ENCODE data around the gene GKAP1.

GKAP1 gene

GRCh38 chr9:83772860-83773259 lies 44.7 kb downstream of the GKAP1 start:
- no peak for TF ChIP-seq YY1 (IDR thresholded peaks at IDR 0.05; ENCODE audit: low read depth)
- TF ChIP-seq TAF1 (IDR thresholded peaks at IDR 0.05; ENCODE audit: low read depth) = no peak
- TF ChIP-seq, protein P1, sequence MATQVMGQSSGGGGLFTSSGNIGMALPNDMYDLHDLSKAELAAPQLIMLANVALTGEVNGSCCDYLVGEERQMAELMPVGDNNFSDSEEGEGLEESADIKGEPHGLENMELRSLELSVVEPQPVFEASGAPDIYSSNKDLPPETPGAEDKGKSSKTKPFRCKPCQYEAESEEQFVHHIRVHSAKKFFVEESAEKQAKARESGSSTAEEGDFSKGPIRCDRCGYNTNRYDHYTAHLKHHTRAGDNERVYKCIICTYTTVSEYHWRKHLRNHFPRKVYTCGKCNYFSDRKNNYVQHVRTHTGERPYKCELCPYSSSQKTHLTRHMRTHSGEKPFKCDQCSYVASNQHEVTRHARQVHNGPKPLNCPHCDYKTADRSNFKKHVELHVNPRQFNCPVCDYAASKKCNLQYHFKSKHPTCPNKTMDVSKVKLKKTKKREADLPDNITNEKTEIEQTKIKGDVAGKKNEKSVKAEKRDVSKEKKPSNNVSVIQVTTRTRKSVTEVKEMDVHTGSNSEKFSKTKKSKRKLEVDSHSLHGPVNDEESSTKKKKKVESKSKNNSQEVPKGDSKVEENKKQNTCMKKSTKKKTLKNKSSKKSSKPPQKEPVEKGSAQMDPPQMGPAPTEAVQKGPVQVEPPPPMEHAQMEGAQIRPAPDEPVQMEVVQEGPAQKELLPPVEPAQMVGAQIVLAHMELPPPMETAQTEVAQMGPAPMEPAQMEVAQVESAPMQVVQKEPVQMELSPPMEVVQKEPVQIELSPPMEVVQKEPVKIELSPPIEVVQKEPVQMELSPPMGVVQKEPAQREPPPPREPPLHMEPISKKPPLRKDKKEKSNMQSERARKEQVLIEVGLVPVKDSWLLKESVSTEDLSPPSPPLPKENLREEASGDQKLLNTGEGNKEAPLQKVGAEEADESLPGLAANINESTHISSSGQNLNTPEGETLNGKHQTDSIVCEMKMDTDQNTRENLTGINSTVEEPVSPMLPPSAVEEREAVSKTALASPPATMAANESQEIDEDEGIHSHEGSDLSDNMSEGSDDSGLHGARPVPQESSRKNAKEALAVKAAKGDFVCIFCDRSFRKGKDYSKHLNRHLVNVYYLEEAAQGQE (IDR thresholded peaks at IDR 0.05; ENCODE audit: low read depth) = no peak
- no peak for TF ChIP-seq CEBPB (IDR thresholded peaks at IDR 0.05)
- TF ChIP-seq TEAD4 (IDR thresholded peaks at IDR 0.05) = no peak
- TF ChIP-seq CREB1 (IDR thresholded peaks at IDR 0.05; ENCODE audit: low read depth) = no peak

DNA sequence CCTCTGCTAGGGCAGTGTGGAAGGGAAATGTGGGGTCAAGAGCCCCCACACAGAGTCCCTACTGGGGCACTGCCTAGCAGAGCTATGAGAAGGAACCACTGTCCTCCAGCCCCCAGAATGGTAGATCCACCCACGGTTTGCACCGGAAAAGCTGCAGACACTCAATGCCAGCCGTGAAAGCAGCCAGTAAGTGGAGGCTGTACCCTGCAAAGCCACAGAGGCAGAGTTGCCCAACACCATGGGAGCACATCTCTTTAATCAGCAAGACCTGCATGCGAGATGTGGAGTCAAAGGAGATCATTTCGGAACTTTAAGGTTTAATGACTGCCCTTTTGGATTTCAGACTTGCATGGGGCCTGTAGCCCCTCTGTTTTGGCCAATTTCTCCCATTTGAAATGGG lies 52.2 kb downstream of the GKAP1 start:
- TF ChIP-seq CREB1 (IDR thresholded peaks at IDR 0.05; ENCODE audit: low read depth) = no peak
- no peak for TF ChIP-seq USF1 (IDR thresholded peaks at IDR 0.05)
- TF ChIP-seq ZBTB7A (IDR thresholded peaks at IDR 0.05; ENCODE audit: low read depth) = no peak
- no peak for TF ChIP-seq RAD21 (IDR thresholded peaks at IDR 0.05; ENCODE audit: low read depth)
- no peak for TF ChIP-seq CEBPB (IDR thresholded peaks at IDR 0.05)
- no peak for TF ChIP-seq TCF12 (IDR thresholded peaks at IDR 0.05; ENCODE audit: low read depth)
- TF ChIP-seq, protein P1 (IDR thresholded peaks at IDR 0.05; ENCODE audit: low read depth) = no peak
- TF ChIP-seq EGR1 (IDR thresholded peaks at IDR 0.05) = no peak
- no peak for TF ChIP-seq TAF1 (IDR thresholded peaks at IDR 0.05; ENCODE audit: low read depth)
- TF ChIP-seq TEAD4 (IDR thresholded peaks at IDR 0.05) = no peak
- TF ChIP-seq, protein P2, sequence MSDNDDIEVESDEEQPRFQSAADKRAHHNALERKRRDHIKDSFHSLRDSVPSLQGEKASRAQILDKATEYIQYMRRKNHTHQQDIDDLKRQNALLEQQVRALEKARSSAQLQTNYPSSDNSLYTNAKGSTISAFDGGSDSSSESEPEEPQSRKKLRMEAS (IDR thresholded peaks at IDR 0.05) = no peak
- no peak for TF ChIP-seq NFIC (IDR thresholded peaks at IDR 0.05)
- no peak for TF ChIP-seq YY1 (IDR thresholded peaks at IDR 0.05; ENCODE audit: low read depth)
- no peak for TF ChIP-seq EP300 (IDR thresholded peaks at IDR 0.05; ENCODE audit: borderline replicate concordance)
- no peak for TF ChIP-seq FOXM1 (IDR thresholded peaks at IDR 0.05; ENCODE audit: borderline replicate concordance, low read depth)

- TF ChIP-seq TCF12 (IDR thresholded peaks at IDR 0.05; ENCODE audit: low read depth) (no peak), NFIC (IDR thresholded peaks at IDR 0.05) (no peak), RAD21 (IDR thresholded peaks at IDR 0.05; ENCODE audit: low read depth) (no peak), CEBPB (IDR thresholded peaks at IDR 0.05) (no peak), USF1 (IDR thresholded peaks at IDR 0.05) (no peak), TAF1 (IDR thresholded peaks at IDR 0.05; ENCODE audit: low read depth) (no peak), EGR1 (IDR thresholded peaks at IDR 0.05) (no peak), FOXM1 (IDR thresholded peaks at IDR 0.05; ENCODE audit: borderline replicate concordance, low read depth) (no peak)
- TF ChIP-seq, protein P1 (IDR thresholded peaks at IDR 0.05; ENCODE audit: low read depth) = no peak
- TF ChIP-seq, protein P2 (IDR thresholded peaks at IDR 0.05) = no peak
These were observed 63.1 kb downstream of the GKAP1 start for GRCh38 chr9:83754383-83754977.

- TF ChIP-seq CEBPB (IDR thresholded peaks at IDR 0.05) (no peak), EP300 (IDR thresholded peaks at IDR 0.05; ENCODE audit: borderline replicate concordance) (no peak), USF1 (IDR thresholded peaks at IDR 0.05) (no peak), EGR1 (IDR thresholded peaks at IDR 0.05) (no peak), TCF12 (IDR thresholded peaks at IDR 0.05; ENCODE audit: low read depth) (no peak), CREB1 (IDR thresholded peaks at IDR 0.05; ENCODE audit: low read depth) (no peak), ZBTB7A (IDR thresholded peaks at IDR 0.05; ENCODE audit: low read depth) (no peak), RAD21 (IDR thresholded peaks at IDR 0.05; ENCODE audit: low read depth) (no peak), TEAD4 (IDR thresholded peaks at IDR 0.05) (no peak)
- TF ChIP-seq, protein P1 (IDR thresholded peaks at IDR 0.05; ENCODE audit: low read depth) = no peak
These were observed 67.9 kb downstream of the GKAP1 start for GRCh38 chr9:83749706-83750105.
